GM21825 (cell line): ENCODE measurements around the gene THRB.

Experiments used
- ATAC-seq: cut with Tn5 transposase; IDR thresholded peaks from one replicate; pipeline ENCODE4 v1.9.1; 2021; ENCODE audit warnings: mild to moderate bottlenecking, moderate library complexity; ENCODE audit not compliant: unreplicated experiment

The THRB gene

DNA sequence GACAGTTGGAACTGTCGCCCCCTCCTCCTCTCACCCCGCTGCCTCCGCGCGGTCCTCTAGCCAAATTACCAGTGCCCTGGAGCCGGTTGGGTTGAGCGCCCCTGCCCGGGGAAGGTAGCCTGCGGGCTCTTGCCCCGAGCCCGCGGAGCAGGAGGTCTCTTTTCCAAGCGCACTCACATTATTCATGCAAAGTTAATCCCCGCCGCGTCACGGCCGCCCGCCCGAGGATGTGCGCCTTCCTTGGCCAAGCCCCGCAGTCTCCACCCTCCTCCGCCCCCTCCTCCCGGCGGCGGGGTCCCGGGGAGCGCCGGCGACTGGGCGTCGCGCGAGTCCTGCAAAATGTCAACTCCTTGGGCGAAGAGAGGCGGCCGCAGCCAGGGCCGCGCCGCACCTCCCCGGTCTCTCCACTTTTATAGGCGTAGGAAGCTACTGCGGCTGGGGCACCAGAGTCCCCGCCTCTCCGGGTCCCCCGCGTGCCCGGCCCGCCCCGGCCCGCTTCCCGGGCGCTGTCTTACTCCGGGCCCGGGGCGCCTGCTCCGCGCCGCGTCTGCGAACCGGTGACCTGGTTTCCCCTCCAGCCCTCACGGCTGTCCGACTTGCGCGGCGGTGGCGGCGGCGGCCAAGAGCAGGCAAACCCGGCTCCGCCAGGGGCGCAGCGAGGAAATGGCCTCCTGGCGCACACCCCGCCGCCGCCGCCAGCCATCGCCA, at the start of gene THRB:
THRB (minus strand) TSS at position 233 of the 708 bp plus-strand sequence.
- no peak for ATAC-seq

DNA sequence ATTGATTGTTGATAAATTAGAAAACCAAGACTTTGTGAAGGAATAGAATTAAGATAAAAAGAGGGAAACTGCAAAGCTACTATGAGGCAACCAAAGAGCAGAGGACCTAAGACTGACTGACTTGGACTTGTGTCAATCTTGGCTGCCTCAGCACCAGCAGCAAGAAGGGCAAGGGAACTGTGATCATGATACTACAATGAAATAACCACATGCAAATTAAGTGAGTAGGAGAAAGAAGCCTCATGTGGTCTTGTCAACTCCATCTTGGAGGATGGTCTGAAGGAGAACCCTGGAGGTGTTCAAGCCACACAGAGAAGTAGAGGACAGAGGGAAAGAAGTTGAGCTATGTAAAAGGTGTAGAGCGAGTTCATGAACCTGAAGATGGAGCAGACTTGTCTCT, 47.3 kb upstream of the THRB start:
- ATAC-seq, result no peak

DNA sequence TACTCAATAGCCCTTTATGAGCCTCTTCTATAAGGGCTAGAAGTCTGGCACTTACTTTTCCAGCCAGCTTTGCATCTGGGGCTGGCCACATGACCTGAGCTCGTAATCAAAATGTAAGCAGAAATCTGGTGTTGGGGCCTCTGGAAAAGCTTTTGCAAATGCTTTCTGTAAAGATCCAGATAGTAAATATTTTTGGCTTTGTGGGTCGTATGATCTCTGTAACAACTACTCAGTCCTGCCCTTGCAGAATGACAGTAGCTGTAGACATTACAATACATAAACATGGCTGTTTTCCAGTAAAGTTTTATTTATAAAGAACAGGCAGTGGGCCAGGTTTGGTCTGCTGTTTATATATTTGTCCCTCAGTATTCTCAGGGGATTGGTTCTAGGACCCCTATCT, 46.2 kb upstream of the THRB start:
- ATAC-seq, result no peak

DNA sequence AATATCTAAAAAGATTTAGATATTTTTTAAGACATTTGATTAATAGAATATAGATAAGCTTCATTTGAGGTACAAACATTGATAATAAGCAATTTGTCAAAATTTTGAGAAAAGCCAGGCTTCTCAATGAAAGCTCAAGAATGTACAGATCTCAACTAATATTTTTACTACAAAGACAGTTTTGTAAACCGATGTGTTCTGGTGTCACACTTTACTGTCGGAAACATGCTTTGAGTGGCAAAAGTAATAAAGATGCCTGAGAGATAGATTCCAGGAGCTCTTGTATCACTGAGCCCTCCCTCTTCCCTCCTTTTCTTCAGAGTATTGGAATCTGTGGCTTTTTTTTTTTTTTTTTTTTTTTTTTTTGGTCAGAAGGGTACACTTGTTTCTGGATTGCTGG, 45.0 kb upstream of the THRB start:
- ATAC-seq, result no peak

DNA sequence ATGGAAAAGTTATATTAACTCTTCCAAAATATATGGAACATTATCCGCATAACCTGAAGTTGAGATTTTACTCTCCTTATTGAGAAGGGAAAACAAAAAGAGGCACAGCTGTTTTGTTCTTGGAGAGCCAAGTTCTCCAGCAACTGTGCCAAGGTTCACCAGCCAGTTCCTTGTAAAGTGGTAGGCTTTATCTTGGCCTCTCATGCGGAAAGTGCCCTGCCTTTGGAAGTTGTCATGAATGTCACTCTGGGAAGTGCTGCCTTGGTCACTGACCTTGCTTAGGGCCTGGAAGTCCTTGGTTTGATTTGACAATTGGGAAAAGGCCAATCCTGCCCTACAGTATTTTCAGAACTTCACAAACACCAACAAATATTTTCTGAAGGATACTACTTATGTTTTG, 44.2 kb upstream of the THRB start:
- no peak for ATAC-seq

DNA sequence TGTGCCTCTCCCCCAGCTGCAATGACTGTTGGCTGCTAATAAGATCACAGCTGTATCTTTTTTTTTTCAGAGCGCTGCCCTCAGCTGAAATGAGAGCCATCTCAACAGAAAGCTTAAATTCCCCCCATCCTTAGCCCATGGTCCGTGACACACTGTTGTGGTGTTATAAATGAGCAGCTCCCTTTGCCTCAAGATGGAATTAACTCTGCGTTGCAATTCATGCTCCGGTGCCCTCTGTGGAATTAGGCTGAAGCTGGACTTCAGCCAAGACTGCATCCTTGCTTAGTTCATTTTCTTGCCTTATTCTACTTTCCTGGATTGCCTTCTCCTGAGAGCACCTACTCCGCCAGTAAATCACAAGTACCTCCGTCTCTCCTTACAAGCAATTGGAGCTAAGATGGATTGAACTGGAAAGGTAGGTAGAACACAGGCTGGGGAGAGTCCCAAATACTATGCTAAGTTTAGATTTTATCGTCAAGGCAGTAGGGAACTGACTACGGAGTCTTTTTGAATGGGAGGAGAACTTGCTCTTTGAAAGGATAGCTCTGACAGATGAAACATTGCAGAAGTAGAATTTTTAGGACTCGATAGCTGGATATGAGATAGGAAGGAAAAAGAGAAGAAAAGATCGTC, 39.0 kb upstream of the THRB start:
- ATAC-seq, result no peak

DNA sequence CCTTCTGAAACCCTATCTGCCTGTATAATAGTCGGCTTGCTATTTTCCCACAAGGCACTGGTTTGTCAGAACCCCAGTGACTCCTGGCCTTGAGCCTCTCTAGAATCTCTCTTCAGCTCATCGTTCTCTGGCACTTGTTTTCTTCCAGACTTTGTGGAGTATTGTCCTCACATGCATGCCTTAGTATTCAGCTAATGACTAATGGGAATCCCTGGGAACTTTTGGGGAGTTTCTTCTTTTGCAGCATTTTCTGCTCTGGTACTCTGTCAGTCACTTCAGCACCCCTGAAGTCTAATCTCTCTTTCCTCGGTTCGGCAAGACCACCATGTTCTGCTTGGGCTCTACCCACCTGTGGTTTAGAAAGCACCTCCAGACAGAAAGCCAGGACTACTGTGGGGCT, 35.8 kb upstream of the THRB start:
- no peak for ATAC-seq

DNA sequence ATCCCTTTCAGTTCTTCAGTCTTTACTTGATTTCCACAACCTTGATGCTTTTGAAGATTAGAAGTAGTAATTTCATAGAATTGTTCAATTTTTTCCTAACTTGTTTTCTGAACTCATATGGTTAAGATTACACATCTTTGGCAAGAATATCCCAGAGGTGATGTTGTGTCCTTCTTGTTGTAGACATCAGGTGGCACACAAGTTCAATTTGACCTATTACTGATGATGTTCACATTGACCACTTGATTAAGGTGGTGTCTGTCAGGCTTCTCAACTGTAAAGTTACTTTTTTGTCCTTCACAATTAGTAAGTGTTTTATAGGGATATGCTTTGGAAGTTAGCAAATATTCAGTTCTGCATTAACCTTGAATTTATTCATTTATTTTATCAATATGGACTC, 34.6 kb upstream of the THRB start:
- no peak for ATAC-seq

DNA sequence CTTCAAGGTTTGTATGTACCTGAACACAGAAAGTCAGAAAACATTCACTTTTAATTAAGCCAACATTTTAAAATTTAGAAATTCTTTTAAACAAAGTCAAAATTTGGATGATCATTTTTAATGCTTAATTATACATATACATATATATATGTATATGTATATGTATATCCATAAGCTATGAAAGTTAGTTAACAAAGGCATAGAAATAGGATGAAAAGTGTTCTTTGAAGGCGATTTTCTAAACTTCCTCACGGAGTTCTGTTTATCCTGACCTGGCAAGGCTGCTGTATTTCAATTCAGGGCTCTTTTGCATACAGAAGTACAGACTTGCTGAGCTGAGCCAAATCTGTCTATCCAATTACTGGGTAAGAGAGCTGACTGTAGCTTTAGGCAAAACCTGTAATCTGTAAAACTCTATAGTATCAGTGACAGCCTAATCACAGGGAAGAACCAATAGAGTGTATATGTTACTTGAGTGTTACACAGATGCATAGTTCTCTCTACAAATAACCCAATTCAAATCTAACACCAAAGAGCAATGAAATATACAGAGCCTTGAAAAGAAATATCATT, 32.1 kb upstream of the THRB start:
- ATAC-seq, result no peak

DNA sequence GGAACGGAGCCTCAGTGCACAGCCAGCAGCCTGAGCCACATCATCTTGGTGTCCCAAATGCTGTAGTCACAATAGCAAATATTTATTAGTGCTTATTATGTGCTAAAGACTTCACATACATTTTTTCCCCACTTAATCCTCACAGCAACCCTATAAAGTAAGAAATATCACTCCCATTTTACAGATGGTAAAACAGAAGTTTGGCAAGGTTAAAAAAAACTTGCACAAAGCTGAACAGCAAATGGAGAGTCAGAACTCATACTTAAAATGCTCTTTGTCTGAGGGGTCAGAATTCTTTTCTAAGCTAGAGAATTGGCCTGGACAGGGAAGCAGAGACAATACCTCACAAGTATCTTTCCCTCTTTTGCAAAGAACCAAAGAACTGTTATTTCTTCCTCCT, 30.9 kb upstream of the THRB start:
- ATAC-seq, result no peak

DNA sequence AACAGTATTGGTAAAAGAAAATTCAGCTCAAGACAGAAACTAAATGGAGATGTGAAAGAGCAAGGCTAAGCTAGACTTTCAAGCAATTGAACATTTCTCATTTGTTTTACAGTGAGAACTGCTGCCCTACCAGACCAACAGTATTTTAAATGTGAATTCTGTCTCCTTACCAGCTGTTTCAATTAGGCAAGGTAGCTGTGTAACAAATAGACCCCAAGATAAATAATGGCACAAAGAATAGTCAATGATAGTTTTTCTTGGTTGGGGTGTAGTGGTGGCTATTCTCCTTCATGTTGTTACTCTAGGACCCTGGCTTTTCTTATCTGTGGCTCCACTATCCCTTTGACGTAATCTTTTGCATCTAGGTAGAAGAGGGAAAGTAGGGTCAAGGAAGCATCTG, 30.4 kb upstream of the THRB start:
- no peak for ATAC-seq

DNA sequence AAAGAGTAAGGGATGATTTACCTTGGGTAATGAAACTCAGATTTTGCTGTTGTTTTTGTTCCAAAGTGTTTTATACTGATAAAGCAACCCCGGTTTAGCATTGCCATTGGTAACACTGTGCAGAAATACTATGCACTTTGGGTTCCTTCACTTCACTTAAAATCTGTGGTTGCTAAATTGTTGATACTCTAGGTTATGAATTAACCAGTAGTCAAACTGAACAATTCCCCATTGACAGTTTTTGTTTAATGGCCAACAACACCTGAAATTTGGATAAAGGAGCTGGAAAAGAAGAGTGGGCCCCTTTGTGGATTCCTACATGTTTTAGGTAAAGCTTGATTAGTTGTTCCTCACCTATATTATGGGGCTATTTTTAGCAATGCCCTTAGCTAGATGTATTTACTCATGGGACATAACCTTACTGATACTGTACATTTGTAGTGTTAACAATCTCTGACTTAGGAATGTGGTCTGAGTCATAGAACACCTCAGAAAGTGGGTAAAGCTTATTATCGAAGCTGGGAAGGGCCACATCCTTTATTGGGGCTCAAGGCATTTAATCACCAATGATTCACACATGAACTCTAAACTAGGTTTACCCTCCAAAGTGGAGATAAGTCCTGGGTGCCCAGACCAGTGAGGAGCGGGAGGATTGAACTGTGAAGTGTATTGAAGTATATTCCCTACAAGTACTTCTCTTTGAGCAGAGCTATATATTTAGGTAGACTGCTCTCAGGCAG, 29.5 kb upstream of the THRB start:
- no peak for ATAC-seq

DNA sequence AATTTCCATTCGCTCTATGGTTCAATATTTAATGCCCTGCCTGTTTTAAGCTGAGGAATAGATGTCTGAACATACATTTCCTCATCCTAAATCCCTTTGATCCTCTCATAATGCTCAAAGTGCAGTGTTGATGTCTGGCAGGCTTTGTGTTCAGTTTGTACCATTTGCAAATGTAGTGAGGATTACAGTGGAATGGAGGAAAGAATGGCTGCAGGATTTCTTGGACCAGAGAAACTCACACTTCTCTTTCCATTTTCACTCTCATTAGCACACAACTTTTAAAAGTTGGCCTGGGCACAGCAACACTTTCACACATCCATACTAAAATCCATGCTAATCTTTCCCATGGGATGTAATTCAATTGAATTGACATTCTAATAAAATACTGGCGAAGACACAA, 28.6 kb upstream of the THRB start:
- ATAC-seq, result no peak

DNA sequence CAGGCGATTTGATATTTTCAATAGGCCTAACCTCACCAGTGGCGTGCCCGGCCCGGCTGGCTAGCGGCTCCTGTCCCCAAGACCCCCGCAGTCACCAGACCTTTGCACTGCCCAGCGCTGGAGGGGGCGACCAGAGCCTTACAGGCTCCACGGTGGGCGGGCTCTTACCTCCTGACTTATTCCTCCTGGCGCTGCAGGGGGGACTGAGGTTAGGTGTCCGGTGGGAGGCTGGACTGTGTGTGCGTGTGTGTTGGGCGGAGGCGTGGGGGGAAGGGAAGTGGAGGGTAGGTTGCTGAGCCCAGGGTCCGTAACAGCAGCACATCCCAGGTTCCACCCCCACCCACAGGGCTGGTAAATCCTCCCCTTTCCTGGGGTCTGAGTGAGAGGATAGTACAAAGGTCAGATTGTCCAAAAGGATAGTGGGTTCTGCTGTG, 27.5 kb upstream of the THRB start:
- ATAC-seq, result no peak

DNA sequence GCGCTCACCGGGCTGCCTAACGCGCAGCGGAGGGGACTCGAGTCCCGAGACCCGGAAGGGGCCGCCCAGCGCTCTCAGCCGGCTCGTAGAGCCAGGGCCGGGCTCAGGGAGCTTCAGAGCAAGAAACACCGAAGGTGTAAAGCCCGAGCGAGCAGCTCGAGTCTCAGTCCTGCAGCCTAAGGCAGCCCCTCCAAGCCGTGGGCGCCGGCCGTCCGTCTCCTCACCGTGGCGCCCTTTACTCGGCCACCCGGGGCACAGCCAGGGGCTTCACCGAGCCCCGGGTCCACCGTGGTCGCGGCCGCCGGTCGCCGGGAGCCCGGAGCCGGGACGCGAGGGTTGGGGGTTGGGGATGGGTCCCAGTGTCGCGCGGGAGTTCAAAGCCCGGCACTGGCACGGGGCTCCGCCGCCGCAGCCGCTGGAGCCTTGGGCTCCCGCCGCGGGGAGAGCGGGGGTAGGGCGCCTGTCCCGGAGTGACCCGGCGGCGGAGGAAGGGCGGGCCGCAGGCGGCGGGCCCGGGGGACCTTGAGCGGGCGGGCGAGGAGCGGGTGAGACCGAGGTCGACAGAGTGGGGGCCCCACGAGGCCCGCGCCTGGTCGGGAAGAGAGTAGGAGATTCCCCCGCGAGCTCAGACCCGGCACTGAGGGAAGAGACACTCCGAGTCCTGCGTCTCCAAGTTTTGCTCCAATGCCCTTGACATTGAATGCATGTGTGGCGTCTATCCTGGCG, 26.9 kb upstream of the THRB start:
- ATAC-seq, result no peak

DNA sequence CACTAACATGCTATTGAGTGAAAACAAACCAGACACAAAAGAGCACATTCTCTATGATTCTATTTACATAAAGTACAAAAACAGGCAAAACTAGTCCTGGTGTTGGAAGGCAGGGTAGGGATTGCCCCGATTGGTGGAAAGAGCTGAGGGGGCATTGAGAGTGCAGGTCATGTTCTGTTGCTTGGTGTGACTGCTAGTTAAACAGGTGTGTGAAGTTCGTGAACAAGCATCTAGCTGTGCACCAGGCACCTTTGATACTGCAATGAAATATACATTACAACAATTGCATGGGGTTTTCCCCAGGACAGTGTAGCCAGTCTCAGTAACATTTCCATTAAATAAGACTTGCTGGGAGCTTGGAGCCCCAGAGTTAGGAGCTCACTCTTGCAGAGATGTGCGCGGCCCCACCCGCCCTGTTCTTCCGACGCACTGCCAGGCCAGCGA, 26.3 kb upstream of the THRB start:
- ATAC-seq, result no peak

DNA sequence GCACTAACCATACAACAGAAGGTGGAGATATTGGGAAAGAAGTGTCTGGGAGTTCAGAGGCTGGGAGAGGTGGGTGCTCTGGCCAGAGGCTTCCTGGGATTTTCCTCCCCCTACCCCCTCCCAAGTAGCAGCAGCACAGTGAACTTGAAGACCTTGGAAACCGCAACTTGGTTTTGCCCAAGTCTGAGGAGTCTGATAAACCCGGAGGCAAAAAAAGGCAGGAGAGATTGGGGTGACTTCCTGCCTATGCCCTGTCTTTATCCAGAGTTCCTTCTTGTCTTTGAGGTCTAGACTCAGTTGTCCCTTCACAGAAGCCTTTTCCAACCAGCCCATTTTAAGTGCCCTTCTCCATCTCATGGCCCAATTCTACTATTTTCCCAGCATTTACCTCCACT, 25.4 kb upstream of the THRB start:
- no peak for ATAC-seq

DNA sequence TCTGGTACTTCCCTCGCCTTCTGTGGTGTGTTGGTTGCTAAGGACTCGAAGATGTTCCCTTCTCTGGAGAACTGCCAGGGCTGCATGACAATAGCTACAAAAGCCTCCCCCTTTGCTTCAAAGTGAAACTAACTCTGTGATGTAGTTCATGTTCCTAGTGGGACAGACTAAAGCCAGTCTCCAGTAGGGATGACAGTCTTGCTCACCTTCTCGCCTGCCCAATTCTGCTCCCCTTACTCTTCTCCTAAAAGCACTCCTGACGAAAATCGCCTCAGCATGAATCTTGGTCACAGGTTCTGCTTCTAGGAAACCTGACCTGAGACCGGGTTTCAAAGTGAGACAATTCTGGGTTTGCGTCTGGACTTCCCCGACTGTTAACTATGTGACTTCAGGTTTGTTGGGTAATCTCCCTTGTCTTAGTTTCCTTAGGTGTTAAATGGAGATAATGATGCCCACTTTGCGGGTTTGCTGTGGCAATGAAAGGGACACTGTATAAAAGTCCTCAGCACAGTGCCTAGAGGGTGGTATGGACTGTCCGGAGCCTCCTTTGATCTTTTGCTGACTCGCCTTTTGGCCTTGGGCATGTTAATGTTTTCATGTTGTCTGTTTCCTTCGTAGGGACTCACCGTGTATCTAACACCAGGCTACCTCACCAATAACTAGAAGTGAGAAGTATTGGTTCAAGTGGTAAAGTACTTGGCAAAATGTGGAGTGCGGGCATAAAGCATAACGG, 24.9 kb upstream of the THRB start:
- ATAC-seq, result peak; percentile 53

DNA sequence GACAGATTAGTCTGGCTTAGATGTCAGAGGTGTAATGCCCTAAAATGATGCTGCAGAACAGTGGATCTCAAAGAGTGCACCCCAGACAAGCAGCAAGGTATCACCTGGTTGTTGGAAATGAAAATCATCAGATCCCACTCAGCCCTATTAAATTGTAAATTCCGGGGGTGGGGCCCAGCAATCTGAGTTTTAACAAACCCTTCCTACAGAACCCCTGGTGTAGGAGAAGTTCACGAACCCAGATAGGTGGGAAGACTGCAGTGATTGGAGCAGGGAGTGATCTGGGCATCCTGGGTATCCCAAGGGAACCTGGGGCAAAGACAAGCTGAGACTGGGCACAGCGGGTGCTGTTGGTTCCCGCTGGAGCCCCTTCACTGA, 24.3 kb upstream of the THRB start:
- no peak for ATAC-seq

DNA sequence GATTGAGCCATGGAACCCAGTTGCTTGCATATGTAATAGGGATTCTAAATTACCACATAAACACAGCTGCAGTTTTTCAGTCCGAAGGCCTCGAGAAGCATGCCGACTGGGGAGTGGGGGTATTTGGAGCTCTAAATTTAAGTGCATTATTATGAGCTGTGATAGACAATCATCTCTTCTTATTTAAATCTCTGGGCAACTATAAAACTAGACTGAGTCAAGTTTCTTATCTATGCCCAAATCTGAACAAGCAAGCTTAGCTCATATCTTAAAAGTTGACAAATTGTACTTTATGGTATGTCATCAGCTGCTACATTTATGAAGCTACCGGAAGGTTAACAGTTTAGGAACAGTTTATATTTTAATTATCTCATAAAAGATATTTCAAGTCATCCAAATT, 19.5 kb upstream of the THRB start:
- ATAC-seq, result no peak

DNA sequence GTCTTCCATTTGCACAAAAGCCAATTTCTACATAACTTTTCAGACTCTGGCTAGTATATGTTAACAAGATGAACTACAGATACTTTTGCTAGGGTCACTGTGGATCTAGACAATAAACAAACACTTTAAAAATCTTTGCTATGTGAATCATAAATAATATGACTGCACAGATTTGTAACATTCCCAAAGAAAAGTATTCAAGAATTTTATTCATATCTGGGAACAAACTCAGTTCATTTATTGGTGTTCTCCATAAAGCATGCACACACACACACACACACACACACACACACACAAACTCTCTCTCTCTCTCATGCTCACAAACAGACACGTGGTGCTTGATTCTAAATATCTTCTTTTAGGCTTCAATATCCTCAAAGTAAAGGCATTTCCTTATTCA, 18.8 kb upstream of the THRB start:
- no peak for ATAC-seq
